Uterus (tissue), 2 donors: Measurements from ENCODE around the gene RAPGEFL1.

Source experiments
- CTCF ChIP-seq, 4 experiments: fragments of 200-600 bp in 2 of 4; fragments of 450-650 bp in 2 of 4; sonication (generic) in 2 of 4; IDR thresholded peaks; one replicate each; pipeline ENCODE4 v1.5.1; 2016 to 2019; ENCODE audit warnings: antibody characterized with exemption in 4 of 4, mild to moderate bottlenecking in 2 of 4, moderate library complexity in 1 of 4
- POLR2A ChIP-seq, 2 donors: fragments of 450-650 bp; IDR thresholded peaks; one replicate each; pipeline ENCODE4 v1.6.1; 2016; ENCODE audit warnings: antibody characterized with exemption in 2 of 2, mild to moderate bottlenecking in 1 of 2, moderate library complexity in 1 of 2

- TF ChIP-seq CTCF (IDR thresholded peaks at IDR 0.05) (no peak), POLR2A (IDR thresholded peaks at IDR 0.05) (no peak)
Observed at GRCh38 chr17:40243761-40244160, 66.5 kb downstream of the RAPGEFL1 start.
